Left lung (tissue), 10 donors: ENCODE measurements around the gene KASH5. TPM values are rescaled to one million over a fixed set of nuclear protein-coding genes. Genes with fewer than 3 reads are reported as not detected.

ENCODE experiments used
- ATAC-seq: fragments of 200-7000 bp; cut with Tn5 transposase; one replicate; pipeline ENCODE4 v1.9.1; 2020; ENCODE audit warnings: moderate library complexity
- DNase-seq, 4 donors: peaks; one replicate each; pipeline ENCODE4 v3.0.0-alpha.2; 2013 to 2020
- H3K27ac ChIP-seq, 2 donors: fragments of 200-600 bp; sonication (generic) in 1 of 2; one replicate each; pipeline versions ENCODE4 v1.5.0 to v1.8.0; 2020 to 2021
- H3K27me3 ChIP-seq, 2 donors: fragments of 200-600 bp; sonication (generic) in 1 of 2; one replicate each; pipeline versions ENCODE4 v1.5.0 to v1.8.0; 2020 to 2021
- H3K36me3 ChIP-seq, 2 donors: fragments of 200-600 bp; sonication (generic) in 1 of 2; one replicate each; pipeline versions ENCODE4 v1.5.0 to v1.8.0; 2020 to 2021
- H3K4me1 ChIP-seq, 2 donors: fragments of 200-600 bp; one replicate each; pipeline ENCODE4 v1.8.0; 2021
- H3K4me3 ChIP-seq, 2 donors: fragments of 200-600 bp; sonication (generic) in 1 of 2; one replicate each; pipeline versions ENCODE4 v1.5.0 to v1.8.0; 2020 to 2021; ENCODE audit warnings: mild to moderate bottlenecking in 1 of 2
- H3K9me3 ChIP-seq, 2 donors: fragments of 200-600 bp; sonication (generic) in 1 of 2; one replicate each; pipeline versions ENCODE4 v1.5.0 to v1.8.0; 2020 to 2021
- CTCF ChIP-seq, 2 donors: fragments of 200-600 bp; sonication (generic) in 1 of 2; IDR thresholded peaks; one replicate each; pipeline versions ENCODE4 v1.5.0 to v1.8.0; 2021; ENCODE audit warnings: antibody characterized with exemption in 2 of 2
- intact Hi-C, 2 donors: fragments of 100-400 bp; cut with DNase I; formaldehyde crosslinking; loops; one replicate each; pipeline versions ENCODE4 v1.11.2 to v1.14.2; 2022
- polyA plus RNA-seq, 6 donors: library from polyadenylated mRNA; unstranded; fragments of 120-200 nt; gene quantifications; one replicate each; pipeline ENCODE4 v1.2.1, GENCODE V29; 2013; ENCODE audit not compliant: insufficient read length in 6 of 6
- total RNA-seq, 2 donors: library from RNA; stranded (reverse); fragmentation: NEBNext Ultra II Directional; extraction: Animal tissue kit (Norgen Biotek cat#: 25700); gene quantifications; one replicate each; pipeline ENCODE4 v1.2.1, GENCODE V29; 2021
- donor health status: DM: no; HTN: yes; CAD: no.
- donor health status: DM: no; HTN: no; CAD: no.

KASH5 gene
- total and polyA plus RNA-seq, 8 donors = 0.84 to 3.6 TPM; not detected in 6

GRCh38 chr19:49403404-49404187 lies 15.5 kb downstream of the KASH5 start:
- no peak overlapping the region for H3K4me3 ChIP-seq
- ATAC-seq (peak; percentile 29), DNase-seq (no peak)
- no peaks in the 10 kb centered on the region for H3K4me1 ChIP-seq
- no peaks in the 10 kb centered on the region for H3K36me3 ChIP-seq
- H3K9me3 ChIP-seq = no peaks in the 10 kb centered on the region
- peaks cover 0 to 5% of the 10 kb centered on the region in 2 donors for H3K27me3 ChIP-seq
- intact Hi-C loops = no loop called here
- H3K27ac ChIP-seq = no peak overlapping the region
- no peak for TF ChIP-seq CTCF (IDR thresholded peaks at IDR 0.05)

GRCh38 chr19:49407079-49407478 lies 19.0 kb downstream of the KASH5 start:
- peaks cover 0 to 13% of the 10 kb centered on the region in 2 donors for H3K4me1 ChIP-seq
- no peak overlapping the region for H3K27ac ChIP-seq

GRCh38 chr19:49407482-49408015 lies 19.5 kb downstream of the KASH5 start:
- intact Hi-C loops = no loop called here
- no peaks in the 10 kb centered on the region for H3K36me3 ChIP-seq
- TF ChIP-seq CTCF (IDR thresholded peaks at IDR 0.05) = no peak

More at GRCh38 chr19:49407079-49407478, 19.0 kb downstream of the KASH5 start:
- H3K4me3 ChIP-seq = no peak overlapping the region
- no peak for TF ChIP-seq CTCF (IDR thresholded peaks at IDR 0.05)
- intact Hi-C loops = no loop called here
- peaks cover 0 to 5% of the 10 kb centered on the region in 2 donors for H3K27me3 ChIP-seq
- H3K36me3 ChIP-seq = no peaks in the 10 kb centered on the region
- H3K9me3 ChIP-seq = no peaks in the 10 kb centered on the region
- DNase-seq (no peak), ATAC-seq (no peak)

GRCh38 chr19:49408816-49409440 lies 20.9 kb downstream of the KASH5 start:
- peak; percentile 27 for ATAC-seq
- Histone ChIP-seq H3K27ac (no peak overlapping the region), H3K4me1 (peaks cover 0 to 13% of the 10 kb centered on the region in 2 donors), H3K36me3 (no peaks in the 10 kb centered on the region), H3K9me3 (no peaks in the 10 kb centered on the region), H3K4me3 (no peak overlapping the region), H3K27me3 (peaks cover 0 to 5% of the 10 kb centered on the region in 2 donors)
- intact Hi-C loops = no loop called here
- DNase-seq = no peak
- TF ChIP-seq CTCF (IDR thresholded peaks at IDR 0.05) = no peak

More at GRCh38 chr19:49407482-49408015, 19.5 kb downstream of the KASH5 start:
- Histone ChIP-seq H3K4me1 (peaks cover 0 to 13% of the 10 kb centered on the region in 2 donors), H3K4me3 (no peak overlapping the region), H3K27ac (no peak overlapping the region), H3K9me3 (no peaks in the 10 kb centered on the region), H3K27me3 (peaks cover 0 to 5% of the 10 kb centered on the region in 2 donors)
- no peak for DNase-seq
- no peak for ATAC-seq

GRCh38 chr19:49409441-49410029 lies 21.5 kb downstream of the KASH5 start:
- Histone ChIP-seq H3K9me3 (no peaks in the 10 kb centered on the region), H3K4me1 (peaks cover 0 to 13% of the 10 kb centered on the region in 2 donors), H3K4me3 (no peak overlapping the region), H3K27me3 (peaks cover 0 to 5% of the 10 kb centered on the region in 2 donors), H3K27ac (peak overlapping the region in 1 of 2 donors; percentile 18), H3K36me3 (no peaks in the 10 kb centered on the region)
- no peak for TF ChIP-seq CTCF (IDR thresholded peaks at IDR 0.05)
- ATAC-seq (peak; percentile 56), DNase-seq (no peak)
- intact Hi-C loops = no loop called here
